GM23338 (cell line): Measurements from ENCODE around the gene CLSTN2. TPM values are rescaled to one million over a fixed set of nuclear protein-coding genes. Genes with fewer than 3 reads are reported as not detected.

Experiments
- ATAC-seq: fragments of 200-7000 bp; cut with Tn5 transposase; 3 replicates; pipeline ENCODE4 v1.9.1; 2020
- DNase-seq: peaks from one replicate; pipeline ENCODE4 v3.0.0-alpha.2; 2015; ENCODE audit warnings: low spot score
- H2AFZ ChIP-seq: fragments of 200-600 bp; sonication (generic); 2 replicates; pipeline ENCODE4 v1.8.0; 2016; ENCODE audit warnings: antibody characterized with exemption, mild to moderate bottlenecking, moderate library complexity
- H3F3A ChIP-seq: fragments of 200-600 bp; sonication (generic); replicated peaks from 2 replicates; pipeline ENCODE4 v1.8.0; 2017; ENCODE audit warnings: antibody characterized with exemption, mixed run types, low read depth
- H3K27ac ChIP-seq: fragments of 200-600 bp; sonication (generic); 2 replicates; pipeline ENCODE4 v1.6.1; 2016; ENCODE audit warnings: low read depth
- H3K27me3 ChIP-seq: fragments of 200-600 bp; sonication (generic); 2 replicates; pipeline ENCODE4 v1.8.0; 2016; ENCODE audit warnings: mild to moderate bottlenecking, mixed run types, moderate library complexity; ENCODE audit not compliant: insufficient read depth
- H3K36me3 ChIP-seq: fragments of 200-600 bp; sonication (generic); 2 replicates; pipeline ENCODE4 v1.8.0; 2016; ENCODE audit warnings: mild to moderate bottlenecking; ENCODE audit not compliant: insufficient read depth
- H3K4me1 ChIP-seq: fragments of 200-600 bp; sonication (generic); 2 replicates; pipeline ENCODE4 v1.8.0; 2016; ENCODE audit warnings: mild to moderate bottlenecking, moderate library complexity; ENCODE audit not compliant: insufficient read depth
- H3K4me2 ChIP-seq: fragments of 200-600 bp; sonication (generic); 2 replicates; pipeline ENCODE4 v1.7.1; 2017; ENCODE audit warnings: mixed run types
- H3K4me3 ChIP-seq: fragments of 200-600 bp; sonication (generic); 2 replicates; pipeline ENCODE4 v1.6.1; 2016; ENCODE audit warnings: mixed run types
- H3K79me2 ChIP-seq: fragments of 200-600 bp; sonication (generic); replicated peaks from 2 replicates; pipeline ENCODE4 v1.8.0; 2017; ENCODE audit warnings: mild to moderate bottlenecking; ENCODE audit not compliant: insufficient read depth
- H3K9me2 ChIP-seq: fragments of 200-600 bp; sonication (generic); 2 replicates; pipeline ENCODE4 v1.8.0; 2017; ENCODE audit not compliant: insufficient read depth
- H4K20me1 ChIP-seq: fragments of 200-600 bp; sonication (generic); replicated peaks from 2 replicates; pipeline ENCODE4 v1.8.0; 2017; ENCODE audit warnings: mild to moderate bottlenecking; ENCODE audit not compliant: insufficient read depth
- H3K27ac Mint-ChIP-seq: 2 replicates; pipeline ENCODE4 v1.8.0; 2020; ENCODE audit warnings: inconsistent platforms, mild to moderate bottlenecking, moderate library complexity, mixed read lengths
- H3K27me3 Mint-ChIP-seq: 3 replicates; pipeline ENCODE4 v1.8.0; 2022; ENCODE audit warnings: low read depth, mild to moderate bottlenecking, moderate library complexity, mixed read lengths, inconsistent platforms; ENCODE audit not compliant: insufficient read depth, poor library complexity
- H3K36me3 Mint-ChIP-seq: 3 replicates; pipeline ENCODE4 v1.8.0; 2021; ENCODE audit warnings: low read depth, mild to moderate bottlenecking, inconsistent platforms, moderate library complexity, mixed read lengths
- H3K4me1 Mint-ChIP-seq: 3 replicates; pipeline ENCODE4 v1.8.0; 2020; ENCODE audit warnings: mild to moderate bottlenecking, inconsistent platforms, mixed read lengths
- H3K4me3 Mint-ChIP-seq: 3 replicates; pipeline ENCODE4 v1.8.0; 2021; ENCODE audit warnings: moderate library complexity, mild to moderate bottlenecking, inconsistent platforms, mixed read lengths
- H3K9me3 Mint-ChIP-seq: 3 replicates; pipeline ENCODE4 v1.8.0; 2020; ENCODE audit warnings: moderate library complexity, mild to moderate bottlenecking, inconsistent platforms, mixed read lengths
- CREB1 ChIP-seq: fragments of 250-450 bp; sonication (Bioruptor Pico); IDR thresholded peaks from 2 replicates; pipeline ENCODE4 v1.5.0; 2020; ENCODE audit warnings: low read depth, mild to moderate bottlenecking, moderate library complexity
- CTCF ChIP-seq, 2 experiments: fragments of 200-600 bp in 1 of 2; sonication (generic) in 1 of 2; conservative IDR thresholded peaks; 2 replicates each; pipeline versions ENCODE4 v1.5.1 to v1.6.1; 2016 to 2017; ENCODE audit warnings: antibody characterized with exemption in 2 of 2, low read depth in 2 of 2, mild to moderate bottlenecking in 2 of 2, moderate library complexity in 1 of 2
- EZH2 ChIP-seq: fragments of 200-600 bp; sonication (generic); IDR thresholded peaks from one replicate; pipeline ENCODE4 v1.8.0; 2017; ENCODE audit warnings: antibody characterized with exemption, mild to moderate bottlenecking, low read depth; ENCODE audit not compliant: unreplicated experiment
- EZH2phosphoT487 ChIP-seq: fragments of 200-600 bp; sonication (generic); IDR thresholded peaks from one replicate; pipeline ENCODE4 v1.8.1; 2018; ENCODE audit warnings: antibody characterized with exemption; ENCODE audit not compliant: unreplicated experiment
- JUNB ChIP-seq: IDR thresholded peaks from one replicate; pipeline ENCODE4 v1.6.1; 2016; ENCODE audit warnings: antibody characterized with exemption; ENCODE audit not compliant: unreplicated experiment
- NANOG ChIP-seq: IDR thresholded peaks from 2 replicates; pipeline ENCODE4 v1.6.1; 2016; ENCODE audit warnings: antibody characterized with exemption, borderline replicate concordance
- POLR2AphosphoS5 ChIP-seq: IDR thresholded peaks from 2 replicates; pipeline ENCODE4 v1.6.1; 2016; ENCODE audit warnings: antibody characterized with exemption, low read depth
- STAT1 ChIP-seq: IDR thresholded peaks from one replicate; pipeline ENCODE4 v1.6.1; 2016; ENCODE audit warnings: antibody characterized with exemption; ENCODE audit not compliant: unreplicated experiment
- ZNF114 ChIP-seq: fragments of 250-450 bp; sonication (Bioruptor Pico); IDR thresholded peaks from 2 replicates; pipeline ENCODE4 v1.5.0; 2020; ENCODE audit warnings: mild to moderate bottlenecking, moderate library complexity
- ZNF331 ChIP-seq: fragments of 250-450 bp; sonication (Bioruptor Pico); IDR thresholded peaks from 2 replicates; pipeline ENCODE4 v1.5.0; 2020; ENCODE audit warnings: low read depth, mild to moderate bottlenecking, moderate library complexity
- ZNF462 ChIP-seq: fragments of 250-450 bp; sonication (Bioruptor Pico); IDR thresholded peaks from 2 replicates; pipeline ENCODE4 v1.5.0; 2020; ENCODE audit warnings: mild to moderate bottlenecking, moderate library complexity
- polyA plus RNA-seq: library from polyadenylated mRNA; unstranded; fragments of >200 nt; fragmentation: Nextera tagmentation; extraction: Ambion mirVana; gene quantifications from 2 replicates; pipeline ENCODE4 v1.2.1, GENCODE V29; 2016
- total RNA-seq: library from RNA; depleted of rRNA; stranded (reverse); fragments of >200 nt; shearing (Covaris generic); gene quantifications from 2 replicates; pipeline ENCODE4 v1.2.3, GENCODE V29; 2014
- TF ChIP-seq, protein P1 (sequence below): IDR thresholded peaks from 2 replicates; pipeline ENCODE4 v1.6.1; 2016; ENCODE audit warnings: antibody characterized with exemption
- TF ChIP-seq, protein P2 (sequence below): IDR thresholded peaks from one replicate; pipeline ENCODE4 v1.6.1; 2018; ENCODE audit warnings: antibody characterized with exemption; ENCODE audit not compliant: unreplicated experiment

CLSTN2 gene
- total and polyA plus RNA-seq, 2 experiments from 2014 or later = 0.11 to 0.83 TPM

DNA sequence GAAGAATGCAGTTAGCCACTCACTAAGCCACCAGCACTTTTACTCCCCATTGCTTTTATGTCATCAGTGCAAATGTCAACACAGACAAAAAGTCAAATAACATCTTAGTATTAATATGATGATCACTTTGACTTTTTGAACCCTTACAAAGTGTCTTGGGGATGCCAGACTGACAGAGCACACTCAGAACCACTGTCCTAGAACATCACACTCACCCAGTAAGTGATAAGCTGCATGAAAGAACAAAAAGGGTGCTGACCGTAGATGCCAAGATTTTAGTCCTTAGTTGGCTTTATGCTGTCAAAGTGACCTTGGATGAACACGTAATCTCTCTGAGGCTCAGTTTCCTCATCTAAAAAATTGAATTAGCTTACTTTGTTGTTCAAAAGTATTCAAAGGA is 463.4 kb downstream of the CLSTN2 start:
- no peaks in the 10 kb centered on the region for H4K20me1 ChIP-seq
- no peaks in the 10 kb centered on the region for H3K36me3 ChIP-seq
- no peaks in the 10 kb centered on the region for H3F3A ChIP-seq
- TF ChIP-seq ZNF462 = no peak
- TF ChIP-seq NANOG = no peak
- no peak for TF ChIP-seq STAT1
- TF ChIP-seq, protein P1, sequence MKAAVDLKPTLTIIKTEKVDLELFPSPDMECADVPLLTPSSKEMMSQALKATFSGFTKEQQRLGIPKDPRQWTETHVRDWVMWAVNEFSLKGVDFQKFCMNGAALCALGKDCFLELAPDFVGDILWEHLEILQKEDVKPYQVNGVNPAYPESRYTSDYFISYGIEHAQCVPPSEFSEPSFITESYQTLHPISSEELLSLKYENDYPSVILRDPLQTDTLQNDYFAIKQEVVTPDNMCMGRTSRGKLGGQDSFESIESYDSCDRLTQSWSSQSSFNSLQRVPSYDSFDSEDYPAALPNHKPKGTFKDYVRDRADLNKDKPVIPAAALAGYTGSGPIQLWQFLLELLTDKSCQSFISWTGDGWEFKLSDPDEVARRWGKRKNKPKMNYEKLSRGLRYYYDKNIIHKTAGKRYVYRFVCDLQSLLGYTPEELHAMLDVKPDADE = no peak
- TF ChIP-seq EZH2 = no peak
- TF ChIP-seq CREB1 = no peak
- no peak for TF ChIP-seq POLR2AphosphoS5
- TF ChIP-seq, protein P2, sequence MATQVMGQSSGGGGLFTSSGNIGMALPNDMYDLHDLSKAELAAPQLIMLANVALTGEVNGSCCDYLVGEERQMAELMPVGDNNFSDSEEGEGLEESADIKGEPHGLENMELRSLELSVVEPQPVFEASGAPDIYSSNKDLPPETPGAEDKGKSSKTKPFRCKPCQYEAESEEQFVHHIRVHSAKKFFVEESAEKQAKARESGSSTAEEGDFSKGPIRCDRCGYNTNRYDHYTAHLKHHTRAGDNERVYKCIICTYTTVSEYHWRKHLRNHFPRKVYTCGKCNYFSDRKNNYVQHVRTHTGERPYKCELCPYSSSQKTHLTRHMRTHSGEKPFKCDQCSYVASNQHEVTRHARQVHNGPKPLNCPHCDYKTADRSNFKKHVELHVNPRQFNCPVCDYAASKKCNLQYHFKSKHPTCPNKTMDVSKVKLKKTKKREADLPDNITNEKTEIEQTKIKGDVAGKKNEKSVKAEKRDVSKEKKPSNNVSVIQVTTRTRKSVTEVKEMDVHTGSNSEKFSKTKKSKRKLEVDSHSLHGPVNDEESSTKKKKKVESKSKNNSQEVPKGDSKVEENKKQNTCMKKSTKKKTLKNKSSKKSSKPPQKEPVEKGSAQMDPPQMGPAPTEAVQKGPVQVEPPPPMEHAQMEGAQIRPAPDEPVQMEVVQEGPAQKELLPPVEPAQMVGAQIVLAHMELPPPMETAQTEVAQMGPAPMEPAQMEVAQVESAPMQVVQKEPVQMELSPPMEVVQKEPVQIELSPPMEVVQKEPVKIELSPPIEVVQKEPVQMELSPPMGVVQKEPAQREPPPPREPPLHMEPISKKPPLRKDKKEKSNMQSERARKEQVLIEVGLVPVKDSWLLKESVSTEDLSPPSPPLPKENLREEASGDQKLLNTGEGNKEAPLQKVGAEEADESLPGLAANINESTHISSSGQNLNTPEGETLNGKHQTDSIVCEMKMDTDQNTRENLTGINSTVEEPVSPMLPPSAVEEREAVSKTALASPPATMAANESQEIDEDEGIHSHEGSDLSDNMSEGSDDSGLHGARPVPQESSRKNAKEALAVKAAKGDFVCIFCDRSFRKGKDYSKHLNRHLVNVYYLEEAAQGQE = no peak
- TF ChIP-seq ZNF331 (CRISPR knock-in tag) = no peak
- no peak for TF ChIP-seq JUNB
- no peak for TF ChIP-seq CTCF (conservative IDR thresholded peaks at IDR 0.05; ENCODE audit: low read depth in 2 of 2)
- TF ChIP-seq EZH2phosphoT487 = no peak
- no peak for TF ChIP-seq ZNF114
- no peaks in the 10 kb centered on the region for H3K9me3 Mint-ChIP-seq
- no peaks in the 10 kb centered on the region for H3K27me3 Mint-ChIP-seq
- no peak overlapping the region for H3K4me3 Mint-ChIP-seq
- no peak overlapping the region for H3K4me2 ChIP-seq
- peaks cover 9% of the 10 kb centered on the region; the same call in 1 of the 2 replicates for H3K9me2 ChIP-seq
- DNase-seq (no peak), ATAC-seq (no peak)
- peaks cover 6% of the 10 kb centered on the region for H3K4me1 Mint-ChIP-seq
- H3K27me3 ChIP-seq = no peaks in the 10 kb centered on the region
- no peak overlapping the region for H3K4me3 ChIP-seq
- peaks cover 3% of the 10 kb centered on the region; the same call in 1 of the 2 replicates for H3K4me1 ChIP-seq
- no peaks in the 10 kb centered on the region for H3K36me3 Mint-ChIP-seq
- H3K79me2 ChIP-seq = no peaks in the 10 kb centered on the region
- H3K27ac ChIP-seq = no peak overlapping the region
- no peak overlapping the region for H2AFZ ChIP-seq
- H3K27ac Mint-ChIP-seq = no peak overlapping the region
